SK-N-SH (cell line): ENCODE results near the gene DLX2. TPM values are rescaled to one million over a fixed set of nuclear protein-coding genes. Genes with fewer than 3 reads are reported as not detected.

Source experiments
- CTCF ChIA-PET: fragments of 300-600, 350-600 bp; formaldehyde crosslinking; extraction: SDS; loops from one replicate; lab custom pipeline; 2021; lab: Yijun Ruan, JAX
- POLR2A ChIA-PET: fragments of 350-600 bp; sonication (Branson Sonifier 250); formaldehyde crosslinking; extraction: SDS; loops from one replicate; lab custom pipeline; 2020; ENCODE audit warnings: antibody characterized with exemption, inconsistent platforms; lab: Yijun Ruan, JAX
- DNase-seq: peaks from one replicate; pipeline ENCODE4 v3.0.0; 2012
- H2AFZ ChIP-seq: fragments of 200-600 bp; sonication (generic); 2 replicates; pipeline ENCODE4 v1.8.1; 2016; ENCODE audit warnings: antibody characterized with exemption, mild to moderate bottlenecking, low read depth
- H3F3A ChIP-seq: fragments of 200-600 bp; sonication (generic); replicated peaks from 2 replicates; pipeline ENCODE3; 2016; ENCODE audit warnings: antibody characterized with exemption, mild to moderate bottlenecking; ENCODE audit not compliant: insufficient read depth
- H3K27ac ChIP-seq, 2 experiments: fragments of 200-500 bp in 1 of 2; fragments of 200-600 bp in 1 of 2; sonication (Bioruptor generic) in 1 of 2; sonication (generic), shearing (Covaris generic) in 1 of 2; 2 replicates each; pipeline versions ENCODE4 v1.5.1 to v1.6.1; 2014 to 2016; ENCODE audit warnings: low read depth in 2 of 2, inconsistent platforms in 1 of 2, low read length in 1 of 2, mild to moderate bottlenecking in 1 of 2, mixed read lengths in 1 of 2
- H3K27me3 ChIP-seq: fragments of 200-600 bp; sonication (generic), shearing (Covaris generic); 2 replicates; pipeline ENCODE4 v1.6.1; 2016; ENCODE audit warnings: mixed run types; ENCODE audit not compliant: insufficient read depth
- H3K36me3 ChIP-seq, 2 experiments: fragments of 200-500 bp in 1 of 2; fragments of 200-600 bp in 1 of 2; sonication (Bioruptor generic) in 1 of 2; sonication (generic) in 1 of 2; replicated peaks in 1 of 2; 2 replicates each; pipeline versions ENCODE3 to v1.5.1; 2014 to 2016; ENCODE audit warnings: low read length in 1 of 2, mild to moderate bottlenecking in 1 of 2; ENCODE audit not compliant: insufficient read depth in 2 of 2, control insufficient read depth in 1 of 2
- H3K4me1 ChIP-seq, 2 experiments: fragments of 200-500 bp in 1 of 2; fragments of 200-600 bp in 1 of 2; sonication (Bioruptor generic) in 1 of 2; sonication (generic), shearing (Covaris generic) in 1 of 2; 2 replicates each; pipeline versions ENCODE4 v1.5.1 to v1.6.1; 2014 to 2016; ENCODE audit warnings: low read depth in 1 of 2, low read length in 1 of 2, mixed run types in 1 of 2; ENCODE audit not compliant: insufficient read depth in 2 of 2, control insufficient read depth in 1 of 2
- H3K4me2 ChIP-seq: fragments of 200-600 bp; sonication (generic), shearing (Covaris generic); 2 replicates; pipeline ENCODE4 v1.6.1; 2017; ENCODE audit warnings: mixed run types
- H3K4me3 ChIP-seq, 2 experiments: fragments of 200-500 bp in 1 of 2; fragments of 200-600 bp in 1 of 2; sonication (Bioruptor generic) in 1 of 2; sonication (generic), shearing (Covaris generic) in 1 of 2; 2 replicates each; pipeline versions ENCODE4 v1.5.1 to v1.8.1; 2014 to 2016; ENCODE audit warnings: low read depth in 2 of 2, inconsistent platforms in 1 of 2, low read length in 1 of 2, mild to moderate bottlenecking in 1 of 2, mixed read lengths in 1 of 2, moderate library complexity in 1 of 2
- H3K79me2 ChIP-seq: fragments of 200-600 bp; sonication (generic); 2 replicates; pipeline ENCODE4 v1.8.1; 2017; ENCODE audit warnings: mild to moderate bottlenecking; ENCODE audit not compliant: insufficient read depth
- H3K9ac ChIP-seq: fragments of 200-600 bp; sonication (generic); 2 replicates; pipeline ENCODE4 v1.6.1; 2017; ENCODE audit warnings: mixed run types
- H3K9me2 ChIP-seq: fragments of 200-600 bp; sonication (generic); 2 replicates; pipeline ENCODE4 v1.6.1; 2017; ENCODE audit warnings: mixed run types
- H3K9me3 ChIP-seq: fragments of 200-600 bp; sonication (generic); 2 replicates; pipeline ENCODE4 v1.6.1; 2017; ENCODE audit warnings: mixed run types, mild to moderate bottlenecking, moderate library complexity
- H4K20me1 ChIP-seq: fragments of 200-600 bp; sonication (generic); 2 replicates; pipeline ENCODE4 v1.6.1; 2017; ENCODE audit warnings: mild to moderate bottlenecking, mixed run types; ENCODE audit not compliant: insufficient read depth
- CHD2 ChIP-seq: fragments of 150-350 bp; IDR thresholded peaks from 2 replicates; pipeline ENCODE4 v1.6.1; 2018; ENCODE audit warnings: low read length; ENCODE audit not compliant: partially characterized antibody
- EP300 ChIP-seq, 2 experiments: IDR thresholded peaks; 2 replicates each; pipeline versions ENCODE4 v1.4.0 to v1.6.1; 2012; ENCODE audit warnings: borderline replicate concordance in 1 of 2, low read depth in 1 of 2, low read length in 1 of 2
- EZH2phosphoT487 ChIP-seq: fragments of 200-600 bp; sonication (generic); IDR thresholded peaks from 2 replicates; pipeline ENCODE4 v1.6.1; 2017; ENCODE audit warnings: low read depth, mixed run types, mild to moderate bottlenecking, antibody characterized with exemption, moderate library complexity, borderline replicate concordance
- FOSL2 ChIP-seq: IDR thresholded peaks from 2 replicates; pipeline ENCODE4 v1.4.0; 2012; ENCODE audit warnings: low read depth, mild to moderate bottlenecking, moderate library complexity, borderline replicate concordance
- GABPA ChIP-seq: IDR thresholded peaks from 2 replicates; pipeline ENCODE4 v1.4.0; 2012; ENCODE audit warnings: low read depth, mild to moderate bottlenecking
- GATA2 ChIP-seq: sonication (generic); formaldehyde crosslinking; IDR thresholded peaks from 2 replicates; pipeline ENCODE4 v1.5.0; 2020; ENCODE audit warnings: mild to moderate bottlenecking, missing genetic modification reagents
- JUND ChIP-seq: IDR thresholded peaks from 2 replicates; pipeline ENCODE4 v1.4.0; 2012
- MXI1 ChIP-seq: IDR thresholded peaks from 2 replicates; pipeline ENCODE4 v1.6.1; 2012; ENCODE audit warnings: mild to moderate bottlenecking, low read depth, low read length, improper control_type of control experiment
- NFIC ChIP-seq: IDR thresholded peaks from 2 replicates; pipeline ENCODE4 v1.4.0; 2012; ENCODE audit warnings: borderline replicate concordance
- POLR2AphosphoS5 ChIP-seq: IDR thresholded peaks from 2 replicates; pipeline ENCODE4 v1.6.1; 2012; ENCODE audit warnings: low read depth, low read length
- RAD21 ChIP-seq: IDR thresholded peaks from 2 replicates; pipeline ENCODE4 v1.6.1; 2012; ENCODE audit warnings: mild to moderate bottlenecking, low read length
- RCOR1 ChIP-seq: fragments of 150-350 bp; IDR thresholded peaks from 2 replicates; pipeline ENCODE4 v1.6.1; 2017; ENCODE audit warnings: antibody characterized with exemption, low read length
- RFX5 ChIP-seq: IDR thresholded peaks from 2 replicates; pipeline ENCODE4 v1.6.1; 2012; ENCODE audit warnings: mild to moderate bottlenecking, improper control_type of control experiment, low read length
- RXRA ChIP-seq: IDR thresholded peaks from 2 replicates; pipeline ENCODE4 v1.4.0; 2012; ENCODE audit warnings: low read depth, mild to moderate bottlenecking, borderline replicate concordance
- TAF1 ChIP-seq: IDR thresholded peaks from 2 replicates; pipeline ENCODE4 v1.6.1; 2012; ENCODE audit warnings: low read depth, mild to moderate bottlenecking, low read length, moderate library complexity, borderline replicate concordance
- TEAD4 ChIP-seq: IDR thresholded peaks from 2 replicates; pipeline ENCODE4 v1.4.0; 2012; ENCODE audit warnings: mild to moderate bottlenecking, borderline replicate concordance; ENCODE audit not compliant: insufficient read depth
- WGBS: methylation state at CpG from one replicate; pipeline ENCODE4 v1.1.6; 2017; ENCODE audit warnings: low lambda C conversion rate; 5-methylcytosine and 5-hydroxymethylcytosine counted together
- polyA plus RNA-seq, 3 experiments: library from polyadenylated mRNA; depleted of rRNA; stranded (reverse); fragments of >200 nt; gene quantifications; 2 replicates each; pipeline ENCODE4 v1.2.3, GENCODE V29; 2012
- TF ChIP-seq, protein P1 (sequence below): IDR thresholded peaks from 2 replicates; pipeline ENCODE4; 2012
- TF ChIP-seq, protein P2 (sequence below): fragments of 200-600 bp; sonication (generic); IDR thresholded peaks from 2 replicates; pipeline ENCODE4 v1.6.1; 2017; ENCODE audit warnings: antibody characterized with exemption, mild to moderate bottlenecking, moderate library complexity
- TF ChIP-seq, protein P3 (sequence below): fragments of 150-350 bp; IDR thresholded peaks from 2 replicates; pipeline ENCODE4 v1.6.1; 2016; ENCODE audit warnings: mild to moderate bottlenecking, low read depth, low read length
- TF ChIP-seq, protein P4 (sequence below): fragments of 150-350 bp; IDR thresholded peaks from 2 replicates; pipeline ENCODE4 v1.6.1; 2017; ENCODE audit warnings: antibody characterized with exemption, low read length, low read depth, borderline replicate concordance

Gene DLX2
- polyA plus RNA-seq, 1 of the 3 experiments (the other 2 are of a cell fraction): 0.02 TPM

GRCh38 chr2:172128484-172128883, 25.8 kb upstream of the DLX2 start:
- H3K4me1 ChIP-seq: no peaks in the 10 kb centered on the region
- POLR2A ChIA-PET: no interaction called here
- no peak overlapping the region for H3K4me2 ChIP-seq
- no peak overlapping the region for H3K9ac ChIP-seq
- H3F3A ChIP-seq: no peaks in the 10 kb centered on the region
- H3K9me2 ChIP-seq: no peaks in the 10 kb centered on the region
- no peak overlapping the region for H3K4me3 ChIP-seq
- H3K27me3 ChIP-seq: no peaks in the 10 kb centered on the region
- H4K20me1 ChIP-seq: no peaks in the 10 kb centered on the region
- H2AFZ ChIP-seq: no peak overlapping the region
- H3K79me2 ChIP-seq: no peaks in the 10 kb centered on the region
- no peak for DNase-seq
- TF ChIP-seq, protein P1, sequence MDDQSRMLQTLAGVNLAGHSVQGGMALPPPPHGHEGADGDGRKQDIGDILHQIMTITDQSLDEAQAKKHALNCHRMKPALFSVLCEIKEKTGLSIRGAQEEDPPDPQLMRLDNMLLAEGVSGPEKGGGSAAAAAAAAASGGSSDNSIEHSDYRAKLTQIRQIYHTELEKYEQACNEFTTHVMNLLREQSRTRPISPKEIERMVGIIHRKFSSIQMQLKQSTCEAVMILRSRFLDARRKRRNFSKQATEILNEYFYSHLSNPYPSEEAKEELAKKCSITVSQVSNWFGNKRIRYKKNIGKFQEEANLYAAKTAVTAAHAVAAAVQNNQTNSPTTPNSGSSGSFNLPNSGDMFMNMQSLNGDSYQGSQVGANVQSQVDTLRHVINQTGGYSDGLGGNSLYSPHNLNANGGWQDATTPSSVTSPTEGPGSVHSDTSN: no peak
- TF ChIP-seq EZH2phosphoT487 (no peak), GABPA (no peak), NFIC (no peak), GATA2 (CRISPR knock-in tag) (no peak), MXI1 (no peak), TAF1 (no peak), RXRA (no peak), TEAD4 (no peak), RCOR1 (no peak), EP300 (IDR thresholded peaks at IDR 0.05; ENCODE audit: borderline replicate concordance in 1 of 2, low read depth in 1 of 2, low read length in 1 of 2) (no peak), FOSL2 (no peak), CHD2 (no peak), RAD21 (no peak)
- TF ChIP-seq, protein P2, sequence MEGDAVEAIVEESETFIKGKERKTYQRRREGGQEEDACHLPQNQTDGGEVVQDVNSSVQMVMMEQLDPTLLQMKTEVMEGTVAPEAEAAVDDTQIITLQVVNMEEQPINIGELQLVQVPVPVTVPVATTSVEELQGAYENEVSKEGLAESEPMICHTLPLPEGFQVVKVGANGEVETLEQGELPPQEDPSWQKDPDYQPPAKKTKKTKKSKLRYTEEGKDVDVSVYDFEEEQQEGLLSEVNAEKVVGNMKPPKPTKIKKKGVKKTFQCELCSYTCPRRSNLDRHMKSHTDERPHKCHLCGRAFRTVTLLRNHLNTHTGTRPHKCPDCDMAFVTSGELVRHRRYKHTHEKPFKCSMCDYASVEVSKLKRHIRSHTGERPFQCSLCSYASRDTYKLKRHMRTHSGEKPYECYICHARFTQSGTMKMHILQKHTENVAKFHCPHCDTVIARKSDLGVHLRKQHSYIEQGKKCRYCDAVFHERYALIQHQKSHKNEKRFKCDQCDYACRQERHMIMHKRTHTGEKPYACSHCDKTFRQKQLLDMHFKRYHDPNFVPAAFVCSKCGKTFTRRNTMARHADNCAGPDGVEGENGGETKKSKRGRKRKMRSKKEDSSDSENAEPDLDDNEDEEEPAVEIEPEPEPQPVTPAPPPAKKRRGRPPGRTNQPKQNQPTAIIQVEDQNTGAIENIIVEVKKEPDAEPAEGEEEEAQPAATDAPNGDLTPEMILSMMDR: no peak
- H3K9me3 ChIP-seq: peaks cover 7% of the 10 kb centered on the region
- CTCF ChIA-PET: interaction anchor here (0.7 to 1.5 kb wide), 3 partner anchors 15 to 555 kb away, joined by 3 to 5 read pairs (median 3); no protein-coding TSS in a partner anchor
- H3K27ac ChIP-seq: no peak overlapping the region
- no peaks in the 10 kb centered on the region for H3K36me3 ChIP-seq

DNA sequence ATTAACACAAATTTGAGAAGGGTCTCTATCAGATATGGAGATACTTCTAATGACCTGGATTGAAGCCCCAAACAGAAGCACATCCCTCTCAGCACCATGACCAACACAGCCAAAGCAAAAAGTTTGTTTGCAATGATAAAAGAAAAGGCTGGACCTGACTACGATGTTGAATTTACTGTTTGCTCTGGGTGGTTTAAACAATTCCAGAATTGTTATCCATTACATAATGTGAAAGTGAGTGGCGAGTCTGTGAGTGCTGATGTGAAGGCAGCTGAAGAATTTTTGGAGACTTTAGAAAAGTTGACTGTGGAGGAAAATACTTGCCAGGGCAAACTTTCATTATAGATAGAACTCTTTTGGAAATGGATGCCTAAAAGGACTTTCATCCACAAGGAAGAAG, 17.4 kb upstream of the DLX2 start:
- Histone ChIP-seq H3K27me3 (no peaks in the 10 kb centered on the region), H3K4me3 (no peak overlapping the region)
- TF ChIP-seq, protein P3, sequence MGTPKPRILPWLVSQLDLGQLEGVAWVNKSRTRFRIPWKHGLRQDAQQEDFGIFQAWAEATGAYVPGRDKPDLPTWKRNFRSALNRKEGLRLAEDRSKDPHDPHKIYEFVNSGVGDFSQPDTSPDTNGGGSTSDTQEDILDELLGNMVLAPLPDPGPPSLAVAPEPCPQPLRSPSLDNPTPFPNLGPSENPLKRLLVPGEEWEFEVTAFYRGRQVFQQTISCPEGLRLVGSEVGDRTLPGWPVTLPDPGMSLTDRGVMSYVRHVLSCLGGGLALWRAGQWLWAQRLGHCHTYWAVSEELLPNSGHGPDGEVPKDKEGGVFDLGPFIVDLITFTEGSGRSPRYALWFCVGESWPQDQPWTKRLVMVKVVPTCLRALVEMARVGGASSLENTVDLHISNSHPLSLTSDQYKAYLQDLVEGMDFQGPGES: no peak
- TF ChIP-seq JUND (no peak), RFX5 (no peak), TEAD4 (no peak), MXI1 (no peak), FOSL2 (no peak), TAF1 (no peak), POLR2AphosphoS5 (no peak)
- TF ChIP-seq, protein P4, sequence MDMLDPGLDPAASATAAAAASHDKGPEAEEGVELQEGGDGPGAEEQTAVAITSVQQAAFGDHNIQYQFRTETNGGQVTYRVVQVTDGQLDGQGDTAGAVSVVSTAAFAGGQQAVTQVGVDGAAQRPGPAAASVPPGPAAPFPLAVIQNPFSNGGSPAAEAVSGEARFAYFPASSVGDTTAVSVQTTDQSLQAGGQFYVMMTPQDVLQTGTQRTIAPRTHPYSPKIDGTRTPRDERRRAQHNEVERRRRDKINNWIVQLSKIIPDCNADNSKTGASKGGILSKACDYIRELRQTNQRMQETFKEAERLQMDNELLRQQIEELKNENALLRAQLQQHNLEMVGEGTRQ: no peak
- TF ChIP-seq, all 33 proteins: peak for 0
- CTCF ChIA-PET: interaction anchor here (0.6 to 3.3 kb wide), 5 partner anchors 15 to 889 kb away, joined by 3 to 12 read pairs (median 3); partner anchors contain the start of gene DLX2
- H3K4me2 ChIP-seq: no peak overlapping the region
- no peaks in the 10 kb centered on the region for H3K9me2 ChIP-seq
- H3K27ac ChIP-seq: no peak overlapping the region
- H4K20me1 ChIP-seq: no peaks in the 10 kb centered on the region
- H3K9ac ChIP-seq: no peak overlapping the region
- no peak for DNase-seq
- no peak overlapping the region for H2AFZ ChIP-seq
- peaks cover 0 to 4% of the 10 kb centered on the region in 2 experiments; a peak in 1 of 4 replicates for H3K4me1 ChIP-seq
- H3K9me3 ChIP-seq: no peaks in the 10 kb centered on the region
- H3F3A ChIP-seq: peaks cover 12% of the 10 kb centered on the region
- H3K79me2 ChIP-seq: no peaks in the 10 kb centered on the region
- POLR2A ChIA-PET: no interaction called here
- WGBS: 74% methylated on average over 2 of the region's 2 CpGs
- no peaks in the 10 kb centered on the region for H3K36me3 ChIP-seq
